Measurements from ENCODE around the gene FGR.

DNA sequence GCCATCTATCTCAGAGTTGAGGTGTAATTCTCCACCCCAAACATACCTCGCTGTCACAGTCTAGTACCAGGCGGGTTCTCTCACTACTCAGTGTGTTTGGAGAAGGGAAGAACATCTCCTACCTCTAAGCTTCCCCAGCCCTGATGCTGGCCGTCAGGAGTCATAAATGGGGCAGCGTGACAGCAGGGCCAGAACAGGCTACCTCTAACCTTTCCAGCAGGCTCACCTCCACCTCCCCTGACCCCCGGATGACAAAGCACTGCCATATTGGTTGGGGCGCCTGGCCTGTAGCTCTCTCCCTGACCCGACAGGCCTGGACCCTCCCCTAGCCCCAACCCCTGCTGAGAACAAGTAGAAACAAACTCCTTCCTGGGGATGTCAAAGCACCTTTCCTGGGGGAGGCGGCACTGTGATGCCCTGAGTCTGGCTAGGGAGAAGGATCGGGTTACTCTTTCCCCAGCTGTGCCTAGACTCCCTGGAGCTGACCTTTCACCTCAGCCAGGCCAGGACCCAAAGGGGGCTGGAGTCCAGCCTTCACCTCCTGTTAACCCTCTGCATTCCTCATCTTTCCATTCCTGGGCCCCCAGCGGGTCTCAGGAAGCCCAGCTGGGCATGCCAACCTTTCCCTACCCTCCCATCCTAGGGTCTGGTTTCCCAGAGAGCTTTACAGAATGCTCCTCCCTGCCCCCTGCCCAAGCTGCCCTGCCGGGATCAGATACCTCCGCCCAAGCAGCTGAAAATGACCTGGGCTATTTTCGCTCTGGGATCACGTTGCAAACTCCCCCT, 65.3 kb downstream of the FGR start:
- TF ChIP-seq, protein P1, sequence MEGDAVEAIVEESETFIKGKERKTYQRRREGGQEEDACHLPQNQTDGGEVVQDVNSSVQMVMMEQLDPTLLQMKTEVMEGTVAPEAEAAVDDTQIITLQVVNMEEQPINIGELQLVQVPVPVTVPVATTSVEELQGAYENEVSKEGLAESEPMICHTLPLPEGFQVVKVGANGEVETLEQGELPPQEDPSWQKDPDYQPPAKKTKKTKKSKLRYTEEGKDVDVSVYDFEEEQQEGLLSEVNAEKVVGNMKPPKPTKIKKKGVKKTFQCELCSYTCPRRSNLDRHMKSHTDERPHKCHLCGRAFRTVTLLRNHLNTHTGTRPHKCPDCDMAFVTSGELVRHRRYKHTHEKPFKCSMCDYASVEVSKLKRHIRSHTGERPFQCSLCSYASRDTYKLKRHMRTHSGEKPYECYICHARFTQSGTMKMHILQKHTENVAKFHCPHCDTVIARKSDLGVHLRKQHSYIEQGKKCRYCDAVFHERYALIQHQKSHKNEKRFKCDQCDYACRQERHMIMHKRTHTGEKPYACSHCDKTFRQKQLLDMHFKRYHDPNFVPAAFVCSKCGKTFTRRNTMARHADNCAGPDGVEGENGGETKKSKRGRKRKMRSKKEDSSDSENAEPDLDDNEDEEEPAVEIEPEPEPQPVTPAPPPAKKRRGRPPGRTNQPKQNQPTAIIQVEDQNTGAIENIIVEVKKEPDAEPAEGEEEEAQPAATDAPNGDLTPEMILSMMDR (IDR thresholded peaks at IDR 0.05) = no peak
- TF ChIP-seq, protein P2, sequence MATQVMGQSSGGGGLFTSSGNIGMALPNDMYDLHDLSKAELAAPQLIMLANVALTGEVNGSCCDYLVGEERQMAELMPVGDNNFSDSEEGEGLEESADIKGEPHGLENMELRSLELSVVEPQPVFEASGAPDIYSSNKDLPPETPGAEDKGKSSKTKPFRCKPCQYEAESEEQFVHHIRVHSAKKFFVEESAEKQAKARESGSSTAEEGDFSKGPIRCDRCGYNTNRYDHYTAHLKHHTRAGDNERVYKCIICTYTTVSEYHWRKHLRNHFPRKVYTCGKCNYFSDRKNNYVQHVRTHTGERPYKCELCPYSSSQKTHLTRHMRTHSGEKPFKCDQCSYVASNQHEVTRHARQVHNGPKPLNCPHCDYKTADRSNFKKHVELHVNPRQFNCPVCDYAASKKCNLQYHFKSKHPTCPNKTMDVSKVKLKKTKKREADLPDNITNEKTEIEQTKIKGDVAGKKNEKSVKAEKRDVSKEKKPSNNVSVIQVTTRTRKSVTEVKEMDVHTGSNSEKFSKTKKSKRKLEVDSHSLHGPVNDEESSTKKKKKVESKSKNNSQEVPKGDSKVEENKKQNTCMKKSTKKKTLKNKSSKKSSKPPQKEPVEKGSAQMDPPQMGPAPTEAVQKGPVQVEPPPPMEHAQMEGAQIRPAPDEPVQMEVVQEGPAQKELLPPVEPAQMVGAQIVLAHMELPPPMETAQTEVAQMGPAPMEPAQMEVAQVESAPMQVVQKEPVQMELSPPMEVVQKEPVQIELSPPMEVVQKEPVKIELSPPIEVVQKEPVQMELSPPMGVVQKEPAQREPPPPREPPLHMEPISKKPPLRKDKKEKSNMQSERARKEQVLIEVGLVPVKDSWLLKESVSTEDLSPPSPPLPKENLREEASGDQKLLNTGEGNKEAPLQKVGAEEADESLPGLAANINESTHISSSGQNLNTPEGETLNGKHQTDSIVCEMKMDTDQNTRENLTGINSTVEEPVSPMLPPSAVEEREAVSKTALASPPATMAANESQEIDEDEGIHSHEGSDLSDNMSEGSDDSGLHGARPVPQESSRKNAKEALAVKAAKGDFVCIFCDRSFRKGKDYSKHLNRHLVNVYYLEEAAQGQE (IDR thresholded peaks at IDR 0.05; ENCODE audit: low read depth, low read length) = no peak
- TF ChIP-seq GABPA (IDR thresholded peaks at IDR 0.05; ENCODE audit: low read depth) (no peak), YY1 (IDR thresholded peaks at IDR 0.05; ENCODE audit: low read depth) (no peak), GATA2 (CRISPR knock-in tag; IDR thresholded peaks at IDR 0.05) (no peak), JUND (IDR thresholded peaks at IDR 0.05) (no peak), POLR2AphosphoS5 (IDR thresholded peaks at IDR 0.05; ENCODE audit: low read depth, low read length) (no peak)
- TF ChIP-seq, protein P3, sequence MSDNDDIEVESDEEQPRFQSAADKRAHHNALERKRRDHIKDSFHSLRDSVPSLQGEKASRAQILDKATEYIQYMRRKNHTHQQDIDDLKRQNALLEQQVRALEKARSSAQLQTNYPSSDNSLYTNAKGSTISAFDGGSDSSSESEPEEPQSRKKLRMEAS (IDR thresholded peaks at IDR 0.05; ENCODE audit: low read depth) = no peak
